Articular chondrocyte of knee joint (primary cell): Measurements from ENCODE around the gene IL15. TPM values are rescaled to one million over a fixed set of nuclear protein-coding genes. Genes with fewer than 3 reads are reported as not detected.

Experiments
- total RNA-seq: library from RNA; depleted of rRNA; stranded (reverse); fragments of >200 nt; gene quantifications from 2 replicates; pipeline ENCODE4 v1.2.3, GENCODE V29; 2012

IL15 gene
- total RNA-seq = 1.3 and 1.7 TPM in 2 replicates

GRCh38 chr4:141636082-141636770 is at the start of gene IL15:
Gene IL15 (plus strand): TSS chr4:141636583. CDS start chr4:141719465, 82,882 bp downstream.

